Adrenal gland (tissue), 12 donors: ENCODE results near the gene TP53I11. TPM values are rescaled to one million over a fixed set of nuclear protein-coding genes. Genes with fewer than 3 reads are reported as not detected.

Experiments used
- DNase-seq, 7 donors: peaks; one replicate each; pipeline ENCODE4 v3.0.0-alpha.2; 2019 to 2020
- H3K27ac ChIP-seq, 5 donors: fragments of 200-600 bp; sonication (generic) in 4 of 5; 1 replicate in 3 of 5; 2 replicates in 2 of 5; pipeline versions ENCODE4 v1.5.1 to v1.8.0; 2016 to 2020; ENCODE audit warnings: mild to moderate bottlenecking in 1 of 5
- H3K27me3 ChIP-seq: fragments of 200-600 bp; 2 replicates; pipeline ENCODE4 v1.8.0; 2021
- H3K36me3 ChIP-seq, 2 donors: fragments of 200-600 bp; replicated peaks in 1 of 2; 1 replicate in 1 of 2; 2 replicates in 1 of 2; pipeline versions ENCODE4 v1.5.1 to v1.8.0; 2018 to 2022
- H3K4me1 ChIP-seq, 2 donors: fragments of 200-600 bp; replicated peaks in 1 of 2; 1 replicate in 1 of 2; 2 replicates in 1 of 2; pipeline versions ENCODE4 v1.5.1 to v1.8.0; 2018 to 2021
- H3K4me3 ChIP-seq, 4 donors: fragments of 200-600 bp; sonication (generic) in 3 of 4; one replicate each; pipeline ENCODE4 v1.5.1; 2016 to 2018
- H3K9me3 ChIP-seq, 3 donors: fragments of 200-600 bp; sonication (generic) in 1 of 3; replicated peaks in 1 of 3; 1 replicate in 2 of 3; 2 replicates in 1 of 3; pipeline versions ENCODE4 v1.5.1 to v1.8.0; 2016 to 2021
- POLR2A ChIP-seq, 2 donors: fragments of 450-650 bp; IDR thresholded peaks; one replicate each; pipeline ENCODE4 v1.6.1; 2017; ENCODE audit warnings: antibody characterized with exemption in 2 of 2, mild to moderate bottlenecking in 2 of 2, moderate library complexity in 1 of 2
- WGBS, 4 donors: extraction: QIAGEN DNeasy Blood & Tissue Kit in 2 of 4; methylation state at CpG; one replicate each; pipeline versions ENCODE4 v1.1.5 to v1.1.7; 2013 to 2017; 5-methylcytosine and 5-hydroxymethylcytosine counted together
- intact Hi-C, 2 donors: fragments of 100-400 bp; cut with DNase I; formaldehyde crosslinking; loops; one replicate each; pipeline versions ENCODE4 v1.14.1 to v1.15.0; 2022 to 2023
- polyA plus RNA-seq, 3 donors: library from polyadenylated mRNA; stranded (reverse); fragments of 200-250 nt in 2 of 3; fragments of 350-450 nt in 1 of 3; fragmentation: Illumina TruSeq in 1 of 3; extraction: RNeasy Lipid Tissue Mini Kit (QIAGEN cat#74804) in 1 of 3; gene quantifications; one replicate each; pipeline ENCODE4 v1.2.3, GENCODE V29; 2013 to 2014
- total RNA-seq, 9 donors: library from RNA; depleted of rRNA in 4 of 9; stranded (reverse); fragments of >200 nt in 4 of 9; fragments of 120-200 nt in 1 of 9; fragmentation: NEBNext Ultra II Directional in 1 of 9; extraction: Animal tissue kit (Norgen Biotek cat#: 25700) in 1 of 9; gene quantifications; one replicate each; pipeline versions ENCODE4 v1.1.0 to v1.2.4, GENCODE V29; 2013 to 2023
- TF ChIP-seq, protein P1 (sequence below), 6 experiments: fragments of 450-650 bp in 4 of 6; fragments of 200-600 bp in 2 of 6; sonication (generic) in 1 of 6; IDR thresholded peaks; 1 replicate in 5 of 6; 2 replicates in 1 of 6; pipeline versions ENCODE4 v1.5.1 to v1.8.0; 2016 to 2021; ENCODE audit warnings: antibody characterized with exemption in 6 of 6, mild to moderate bottlenecking in 2 of 6, moderate library complexity in 1 of 6
- donor health status: healthy with polysubstance abuse.
- donor health status: Bipolar disorder and iron deficiency.
- donor health status: DM: yes; HTN: yes; CAD: no.
- donor health status: DM: no; HTN: no; CAD: no.
- donor health status: DM: no; HTN: no; CAD: no.
- donor health status: DM: yes; HTN: yes; CAD: no.

Gene TP53I11
- total and polyA plus RNA-seq, 12 donors, result 3.5 to 55.7 (median 31.0) TPM

DNA sequence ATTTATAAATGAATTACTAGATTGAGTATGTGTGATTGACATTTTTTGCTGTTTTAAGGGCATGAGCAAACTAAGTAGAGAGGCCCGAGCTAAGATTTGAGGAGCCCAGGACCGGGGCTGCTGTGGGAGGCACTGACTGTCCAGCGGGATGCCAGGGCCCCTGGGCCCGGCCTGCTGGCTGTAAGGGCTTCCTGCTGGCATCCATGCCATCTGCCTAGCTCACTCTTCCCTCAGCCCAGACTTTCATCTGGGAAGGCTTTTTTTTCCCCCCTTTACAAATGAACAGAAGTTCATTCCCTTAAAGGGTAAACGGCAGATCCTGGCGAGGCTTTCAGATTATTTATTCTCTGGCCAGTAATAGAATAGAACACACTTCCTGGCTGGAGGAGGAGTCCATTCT is 16.0 kb upstream of the TP53I11 start:
- no peaks in the 10 kb centered on the region for H3K4me1 ChIP-seq
- no peaks in the 10 kb centered on the region for H3K9me3 ChIP-seq
- H3K36me3 ChIP-seq, result no peaks in the 10 kb centered on the region
- 87 to 89% (median 88%) methylated on average over 6 of the region's 6 CpGs for WGBS, 4 donors
- intact Hi-C loops, result no loop called here
- H3K27me3 ChIP-seq, result no peaks in the 10 kb centered on the region
- DNase-seq, result no peak
- no peak overlapping the region for H3K27ac ChIP-seq
- TF ChIP-seq POLR2A (IDR thresholded peaks at IDR 0.05), result no peak
- TF ChIP-seq, protein P1, sequence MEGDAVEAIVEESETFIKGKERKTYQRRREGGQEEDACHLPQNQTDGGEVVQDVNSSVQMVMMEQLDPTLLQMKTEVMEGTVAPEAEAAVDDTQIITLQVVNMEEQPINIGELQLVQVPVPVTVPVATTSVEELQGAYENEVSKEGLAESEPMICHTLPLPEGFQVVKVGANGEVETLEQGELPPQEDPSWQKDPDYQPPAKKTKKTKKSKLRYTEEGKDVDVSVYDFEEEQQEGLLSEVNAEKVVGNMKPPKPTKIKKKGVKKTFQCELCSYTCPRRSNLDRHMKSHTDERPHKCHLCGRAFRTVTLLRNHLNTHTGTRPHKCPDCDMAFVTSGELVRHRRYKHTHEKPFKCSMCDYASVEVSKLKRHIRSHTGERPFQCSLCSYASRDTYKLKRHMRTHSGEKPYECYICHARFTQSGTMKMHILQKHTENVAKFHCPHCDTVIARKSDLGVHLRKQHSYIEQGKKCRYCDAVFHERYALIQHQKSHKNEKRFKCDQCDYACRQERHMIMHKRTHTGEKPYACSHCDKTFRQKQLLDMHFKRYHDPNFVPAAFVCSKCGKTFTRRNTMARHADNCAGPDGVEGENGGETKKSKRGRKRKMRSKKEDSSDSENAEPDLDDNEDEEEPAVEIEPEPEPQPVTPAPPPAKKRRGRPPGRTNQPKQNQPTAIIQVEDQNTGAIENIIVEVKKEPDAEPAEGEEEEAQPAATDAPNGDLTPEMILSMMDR (IDR thresholded peaks at IDR 0.05), result no peak
- no peak overlapping the region for H3K4me3 ChIP-seq

- no peak overlapping the region for H3K27ac ChIP-seq
- WGBS, 4 donors, result 72 to 77% (median 74%) methylated on average over 7 to 9 of the region's 9 CpGs
- no peaks in the 10 kb centered on the region for H3K9me3 ChIP-seq
- H3K4me3 ChIP-seq, result no peak overlapping the region
- no peaks in the 10 kb centered on the region for H3K36me3 ChIP-seq
- H3K4me1 ChIP-seq, result no peaks in the 10 kb centered on the region
- intact Hi-C loops, result no loop called here
- H3K27me3 ChIP-seq, result no peaks in the 10 kb centered on the region
- no peak for TF ChIP-seq POLR2A (IDR thresholded peaks at IDR 0.05)
- TF ChIP-seq, protein P1 (IDR thresholded peaks at IDR 0.05), result no peak
- no peak for DNase-seq
These were observed 14.0 kb upstream of the TP53I11 start for GRCh38 chr11:44964526-44965209.

DNA sequence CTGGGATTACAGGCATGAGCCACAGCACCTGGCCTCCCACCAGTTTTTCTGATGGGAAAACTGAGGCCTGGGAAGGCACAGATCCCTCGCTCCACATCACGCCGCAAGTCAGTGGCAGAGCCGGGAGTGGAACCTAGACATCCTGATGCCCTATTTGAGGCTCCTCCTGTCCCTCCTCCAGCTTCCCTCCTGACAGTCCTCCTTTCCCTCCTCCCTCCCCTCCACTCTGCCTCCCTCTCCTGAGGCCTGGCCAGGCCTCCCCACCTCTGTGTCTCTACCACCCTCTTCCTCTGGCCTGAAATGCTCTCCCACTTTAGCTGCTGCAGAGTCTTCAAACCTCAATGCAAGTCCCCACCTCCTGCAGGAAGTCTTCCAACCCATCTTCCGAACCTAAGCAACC is 13.3 kb upstream of the TP53I11 start:
- Histone ChIP-seq H3K27me3 (no peaks in the 10 kb centered on the region), H3K9me3 (no peaks in the 10 kb centered on the region), H3K36me3 (no peaks in the 10 kb centered on the region), H3K4me3 (no peak overlapping the region), H3K4me1 (no peaks in the 10 kb centered on the region), H3K27ac (no peak overlapping the region)
- 90 to 97% (median 96%) methylated on average over 5 of the region's 5 CpGs for WGBS, 4 donors
- TF ChIP-seq, protein P1 (IDR thresholded peaks at IDR 0.05), result no peak
- TF ChIP-seq POLR2A (IDR thresholded peaks at IDR 0.05), result no peak
- no peak for DNase-seq
- intact Hi-C loops, result no loop called here

DNA sequence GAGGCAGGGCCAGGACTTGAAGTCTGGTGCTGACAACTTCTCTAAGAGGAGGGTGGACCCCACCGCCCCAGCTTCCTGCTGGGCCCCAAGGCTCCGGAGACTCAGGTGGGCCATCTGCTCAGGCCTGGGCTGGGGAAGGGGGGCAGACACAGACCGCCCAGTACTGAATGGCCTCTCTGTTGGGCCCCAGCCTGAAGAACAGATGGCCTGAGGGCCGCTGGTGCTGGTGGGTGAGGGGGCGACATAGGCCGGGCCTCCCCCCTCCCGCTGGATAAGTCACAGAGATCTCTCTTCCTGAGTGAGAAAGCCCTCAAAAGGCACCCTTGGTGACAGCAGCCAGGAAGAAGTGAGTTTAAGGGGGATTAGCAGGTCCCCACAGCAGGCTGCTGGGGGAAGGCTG is 12.5 kb upstream of the TP53I11 start:
- Histone ChIP-seq H3K27ac (no peak overlapping the region), H3K36me3 (no peaks in the 10 kb centered on the region), H3K4me1 (no peaks in the 10 kb centered on the region), H3K9me3 (no peaks in the 10 kb centered on the region), H3K27me3 (no peaks in the 10 kb centered on the region), H3K4me3 (no peak overlapping the region)
- intact Hi-C loops, result no loop called here
- DNase-seq, result no peak
- no peak for TF ChIP-seq POLR2A (IDR thresholded peaks at IDR 0.05)
- TF ChIP-seq, protein P1 (IDR thresholded peaks at IDR 0.05), result no peak
- 75 to 90% (median 83%) methylated on average over 3 to 7 of the region's 7 CpGs for WGBS, 4 donors
